Measurements from ENCODE around the gene ZNF567.

The ZNF567 gene

DNA sequence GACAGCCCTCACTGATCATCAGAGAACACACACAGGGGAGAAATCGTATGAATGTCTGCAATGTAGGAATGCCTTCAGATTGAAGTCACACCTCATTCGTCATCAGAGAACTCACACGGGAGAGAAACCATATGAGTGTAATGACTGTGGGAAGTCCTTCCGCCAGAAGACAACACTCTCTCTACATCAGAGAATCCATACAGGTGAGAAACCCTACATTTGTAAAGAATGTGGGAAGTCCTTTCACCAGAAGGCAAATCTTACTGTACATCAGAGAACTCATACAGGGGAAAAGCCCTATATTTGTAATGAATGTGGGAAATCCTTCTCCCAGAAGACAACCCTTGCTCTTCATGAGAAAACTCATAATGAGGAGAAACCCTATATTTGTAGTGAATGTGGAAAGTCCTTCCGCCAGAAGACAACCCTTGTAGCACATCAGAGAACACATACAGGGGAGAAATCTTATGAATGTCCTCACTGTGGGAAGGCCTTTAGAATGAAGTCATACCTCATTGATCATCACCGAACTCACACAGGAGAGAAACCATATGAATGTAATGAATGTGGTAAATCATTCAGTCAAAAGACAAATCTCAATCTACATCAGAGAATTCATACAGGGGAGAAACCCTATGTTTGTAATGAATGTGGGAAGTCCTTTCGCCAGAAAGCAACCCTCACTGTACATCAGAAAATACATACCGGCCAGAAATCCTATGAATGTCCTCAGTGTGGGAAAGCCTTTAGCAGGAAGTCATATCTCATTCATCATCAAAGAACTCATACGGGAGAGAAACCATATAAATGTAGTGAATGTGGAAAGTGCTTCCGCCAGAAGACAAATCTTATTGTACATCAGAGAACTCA, 32.5 kb downstream of the ZNF567 start:
- ChIA-PET POLR2A (no interaction called here), CTCF (no interaction called here)
- no peak overlapping the region for H3K27ac ChIP-seq (ENCODE audit: extremely low read depth, low read depth, low read length)
- no peak overlapping the region for H3K4me3 ChIP-seq (ENCODE audit: low read depth, low read length)
- H3K9me3 ChIP-seq (ENCODE audit: control insufficient read depth, insufficient read depth, low read depth, low read length), result peaks cover 54% of the 10 kb centered on the region
- H3K4me1 ChIP-seq (ENCODE audit: control insufficient read depth, insufficient read depth, low read length), result no peaks in the 10 kb centered on the region
- H3K36me3 ChIP-seq (ENCODE audit: control insufficient read depth in 2 of 2, insufficient read depth in 1 of 2, low read length in 2 of 2), result peaks cover 59 to 79% of the 10 kb centered on the region in 2 experiments
- TF ChIP-seq ZNF510 (tag by site-specific recombination; IDR thresholded peaks at IDR 0.05; ENCODE audit: insufficient replicate concordance), result peak; percentile 16
- no peak for TF ChIP-seq ZNF366 (tag by site-specific recombination; conservative IDR thresholded peaks at IDR 0.05)
- TF ChIP-seq, protein P1, sequence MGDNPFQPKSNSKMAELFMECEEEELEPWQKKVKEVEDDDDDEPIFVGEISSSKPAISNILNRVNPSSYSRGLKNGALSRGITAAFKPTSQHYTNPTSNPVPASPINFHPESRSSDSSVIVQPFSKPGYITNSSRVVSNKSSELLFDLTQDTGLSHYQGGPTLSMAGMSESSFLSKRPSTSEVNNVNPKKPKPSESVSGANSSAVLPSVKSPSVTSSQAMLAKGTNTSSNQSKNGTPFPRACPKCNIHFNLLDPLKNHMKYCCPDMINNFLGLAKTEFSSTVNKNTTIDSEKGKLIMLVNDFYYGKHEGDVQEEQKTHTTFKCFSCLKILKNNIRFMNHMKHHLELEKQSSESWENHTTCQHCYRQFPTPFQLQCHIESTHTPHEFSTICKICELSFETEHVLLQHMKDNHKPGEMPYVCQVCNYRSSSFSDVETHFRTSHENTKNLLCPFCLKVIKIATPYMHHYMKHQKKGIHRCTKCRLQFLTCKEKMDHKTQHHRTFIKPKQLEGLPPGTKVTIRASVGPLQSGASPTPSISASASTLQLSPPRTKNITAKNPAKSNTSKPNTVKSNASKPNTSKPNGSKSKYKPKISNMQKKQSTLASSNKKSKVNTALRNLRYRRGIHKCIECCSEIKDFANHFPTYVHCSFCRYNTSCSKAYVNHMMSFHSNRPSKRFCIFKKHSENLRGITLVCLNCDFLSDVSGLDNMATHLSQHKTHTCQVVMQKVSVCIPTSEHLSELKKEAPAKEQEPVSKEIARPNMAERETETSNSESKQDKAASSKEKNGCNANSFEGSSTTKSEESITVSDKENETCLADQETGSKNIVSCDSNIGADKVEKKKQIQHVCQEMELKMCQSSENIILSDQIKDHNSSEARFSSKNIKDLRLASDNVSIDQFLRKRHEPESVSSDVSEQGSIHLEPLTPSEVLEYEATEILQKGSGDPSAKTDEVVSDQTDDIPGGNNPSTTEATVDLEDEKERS (tag by site-specific recombination; IDR thresholded peaks at IDR 0.05), result no peak
- TF ChIP-seq ZNF350 (tag by site-specific recombination; IDR thresholded peaks at IDR 0.05), result 0 out of 2 replicates have a peak, but pooled peaks have one; percentile 19
- 0 out of 2 replicates have a peak, but pooled peaks have one; percentile 3 for TF ChIP-seq PRDM1 (tag by site-specific recombination; IDR thresholded peaks at IDR 0.05)
- no peak for TF ChIP-seq ZBTB20 (tag by site-specific recombination; IDR thresholded peaks at IDR 0.05)
- no peak for TF ChIP-seq ZNF24 (tag by site-specific recombination; IDR thresholded peaks at IDR 0.05)
- TF ChIP-seq, protein P2, sequence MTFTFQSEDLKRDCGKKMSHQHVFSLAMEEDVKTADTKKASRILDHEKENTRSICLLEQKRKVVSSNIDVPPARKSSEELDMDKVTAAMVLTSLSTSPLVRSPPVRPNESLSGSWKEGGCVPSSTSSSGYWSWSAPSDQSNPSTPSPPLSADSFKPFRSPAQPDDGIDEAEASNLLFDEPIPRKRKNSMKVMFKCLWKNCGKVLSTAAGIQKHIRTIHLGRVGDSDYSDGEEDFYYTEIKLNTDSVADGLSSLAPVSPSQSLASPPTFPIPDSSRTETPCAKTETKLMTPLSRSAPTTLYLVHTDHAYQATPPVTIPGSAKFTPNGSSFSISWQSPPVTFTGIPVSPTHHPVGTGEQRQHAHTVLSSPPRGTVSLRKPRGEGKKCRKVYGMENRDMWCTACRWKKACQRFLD (tag by site-specific recombination; IDR thresholded peaks at IDR 0.05), result no peak
- TF ChIP-seq HOXD13 (CRISPR knock-in tag; IDR thresholded peaks at IDR 0.05; ENCODE audit: borderline replicate concordance), result no peak
- TF ChIP-seq REPIN1 (tag by site-specific recombination; IDR thresholded peaks at IDR 0.05; ENCODE audit: low read depth), result no peak
- TF ChIP-seq ZNF114 (tag by site-specific recombination; IDR thresholded peaks at IDR 0.05), result no peak
- TF ChIP-seq SP7 (tag by site-specific recombination; IDR thresholded peaks at IDR 0.05), result no peak
- TF ChIP-seq ZNF660 (tag by site-specific recombination; IDR thresholded peaks at IDR 0.05), result no peak
- TF ChIP-seq, protein P3, sequence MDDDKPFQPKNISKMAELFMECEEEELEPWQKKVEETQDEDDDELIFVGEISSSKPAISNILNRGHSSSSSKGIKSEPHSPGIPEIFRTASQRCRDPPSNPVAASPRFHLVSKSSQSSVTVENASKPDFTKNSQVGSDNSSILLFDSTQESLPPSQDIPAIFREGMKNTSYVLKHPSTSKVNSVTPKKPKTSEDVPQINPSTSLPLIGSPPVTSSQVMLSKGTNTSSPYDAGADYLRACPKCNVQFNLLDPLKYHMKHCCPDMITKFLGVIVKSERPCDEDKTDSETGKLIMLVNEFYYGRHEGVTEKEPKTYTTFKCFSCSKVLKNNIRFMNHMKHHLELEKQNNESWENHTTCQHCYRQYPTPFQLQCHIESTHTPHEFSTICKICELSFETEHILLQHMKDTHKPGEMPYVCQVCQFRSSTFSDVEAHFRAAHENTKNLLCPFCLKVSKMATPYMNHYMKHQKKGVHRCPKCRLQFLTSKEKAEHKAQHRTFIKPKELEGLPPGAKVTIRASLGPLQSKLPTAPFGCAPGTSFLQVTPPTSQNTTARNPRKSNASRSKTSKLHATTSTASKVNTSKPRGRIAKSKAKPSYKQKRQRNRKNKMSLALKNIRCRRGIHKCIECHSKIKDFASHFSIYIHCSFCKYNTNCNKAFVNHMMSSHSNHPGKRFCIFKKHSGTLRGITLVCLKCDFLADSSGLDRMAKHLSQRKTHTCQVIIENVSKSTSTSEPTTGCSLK (tag by site-specific recombination; IDR thresholded peaks at IDR 0.05), result 0 out of 2 replicates have a peak, but pooled peaks have one; percentile 61
- no peak for TF ChIP-seq ZNF221 (tag by site-specific recombination; IDR thresholded peaks at IDR 0.05; ENCODE audit: borderline replicate concordance)
- TF ChIP-seq ZNF561 (tag by site-specific recombination; IDR thresholded peaks at IDR 0.05; ENCODE audit: borderline replicate concordance), result no peak
- TF ChIP-seq, protein P4, sequence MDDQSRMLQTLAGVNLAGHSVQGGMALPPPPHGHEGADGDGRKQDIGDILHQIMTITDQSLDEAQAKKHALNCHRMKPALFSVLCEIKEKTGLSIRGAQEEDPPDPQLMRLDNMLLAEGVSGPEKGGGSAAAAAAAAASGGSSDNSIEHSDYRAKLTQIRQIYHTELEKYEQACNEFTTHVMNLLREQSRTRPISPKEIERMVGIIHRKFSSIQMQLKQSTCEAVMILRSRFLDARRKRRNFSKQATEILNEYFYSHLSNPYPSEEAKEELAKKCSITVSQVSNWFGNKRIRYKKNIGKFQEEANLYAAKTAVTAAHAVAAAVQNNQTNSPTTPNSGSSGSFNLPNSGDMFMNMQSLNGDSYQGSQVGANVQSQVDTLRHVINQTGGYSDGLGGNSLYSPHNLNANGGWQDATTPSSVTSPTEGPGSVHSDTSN (CRISPR knock-in tag; IDR thresholded peaks at IDR 0.05), result no peak
- TF ChIP-seq GFI1B (tag by site-specific recombination; IDR thresholded peaks at IDR 0.05), result no peak
- peak; percentile 71; the same call in 1 of the 2 replicates for TF ChIP-seq ZNF626 (tag by site-specific recombination; IDR thresholded peaks at IDR 0.05)
- TF ChIP-seq SETDB1 (IDR thresholded peaks at IDR 0.05; ENCODE audit: insufficient read length, low read length), result peak; percentile 100
- no peak for TF ChIP-seq KLF1 (tag by site-specific recombination; IDR thresholded peaks at IDR 0.05)
- TF ChIP-seq ZNF324 (tag by site-specific recombination; IDR thresholded peaks at IDR 0.05), result no peak
- TF ChIP-seq ZNF157 (tag by site-specific recombination; IDR thresholded peaks at IDR 0.05), result no peak
- 0 out of 2 replicates have a peak, but pooled peaks have one; percentile 19 for TF ChIP-seq ZNF501 (tag by site-specific recombination; IDR thresholded peaks at IDR 0.05)
- 0 out of 2 replicates have a peak, but pooled peaks have one; percentile 43 for TF ChIP-seq ZNF544 (tag by site-specific recombination; IDR thresholded peaks at IDR 0.05)
- TF ChIP-seq ZXDB (tag by site-specific recombination; IDR thresholded peaks at IDR 0.05), result 0 out of 2 replicates have a peak, but pooled peaks have one; percentile 26
- no peak for TF ChIP-seq ZNF549 (tag by site-specific recombination; IDR thresholded peaks at IDR 0.05)
- TF ChIP-seq TRIM28 (IDR thresholded peaks at IDR 0.05; ENCODE audit: borderline replicate concordance, low read length), result peak; percentile 99
- no peak for TF ChIP-seq ZNF394 (tag by site-specific recombination; IDR thresholded peaks at IDR 0.05; ENCODE audit: borderline replicate concordance)
- 0 out of 2 replicates have a peak, but pooled peaks have one; percentile 11 for TF ChIP-seq ZNF211 (tag by site-specific recombination; IDR thresholded peaks at IDR 0.05; ENCODE audit: low read depth)
- TF ChIP-seq ZFP37 (tag by site-specific recombination; IDR thresholded peaks at IDR 0.05), result no peak
- TF ChIP-seq WT1 (tag by site-specific recombination; IDR thresholded peaks at IDR 0.05), result no peak
